Loucy (cell line): ENCODE measurements around the gene FUBP1.

Experiments used
- EZH2phosphoT487 ChIP-seq: fragments of 200-600 bp; IDR thresholded peaks from 2 replicates; pipeline ENCODE4 v1.6.1; 2018; ENCODE audit warnings: antibody characterized with exemption, mild to moderate bottlenecking, moderate library complexity, borderline replicate concordance
- TF ChIP-seq, protein P1 (sequence below): fragments of 200-600 bp; sonication (generic); conservative IDR thresholded peaks from 2 replicates; pipeline ENCODE4 v1.5.1; 2014; ENCODE audit warnings: mild to moderate bottlenecking, antibody characterized with exemption, low read length

DNA sequence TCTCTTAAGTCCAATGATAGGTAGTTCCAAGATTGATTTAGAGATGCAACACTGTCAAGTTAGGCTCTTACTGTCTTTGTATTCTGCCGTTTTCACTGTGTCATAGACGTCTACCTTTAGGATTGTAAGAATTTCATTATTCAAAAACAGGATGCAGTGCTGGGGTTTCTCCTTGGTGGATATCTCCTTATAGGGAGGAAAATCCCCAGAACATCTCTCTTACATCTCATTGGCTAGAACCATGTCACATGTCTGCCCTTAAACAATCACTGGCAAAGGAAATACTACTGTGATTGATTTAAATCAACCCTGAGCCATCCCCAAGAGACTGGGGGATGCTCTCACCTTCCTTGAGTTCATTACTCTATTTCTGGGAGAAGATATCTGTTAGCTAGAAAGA is 10.9 kb upstream of the FUBP1 start:
- TF ChIP-seq, protein P1, sequence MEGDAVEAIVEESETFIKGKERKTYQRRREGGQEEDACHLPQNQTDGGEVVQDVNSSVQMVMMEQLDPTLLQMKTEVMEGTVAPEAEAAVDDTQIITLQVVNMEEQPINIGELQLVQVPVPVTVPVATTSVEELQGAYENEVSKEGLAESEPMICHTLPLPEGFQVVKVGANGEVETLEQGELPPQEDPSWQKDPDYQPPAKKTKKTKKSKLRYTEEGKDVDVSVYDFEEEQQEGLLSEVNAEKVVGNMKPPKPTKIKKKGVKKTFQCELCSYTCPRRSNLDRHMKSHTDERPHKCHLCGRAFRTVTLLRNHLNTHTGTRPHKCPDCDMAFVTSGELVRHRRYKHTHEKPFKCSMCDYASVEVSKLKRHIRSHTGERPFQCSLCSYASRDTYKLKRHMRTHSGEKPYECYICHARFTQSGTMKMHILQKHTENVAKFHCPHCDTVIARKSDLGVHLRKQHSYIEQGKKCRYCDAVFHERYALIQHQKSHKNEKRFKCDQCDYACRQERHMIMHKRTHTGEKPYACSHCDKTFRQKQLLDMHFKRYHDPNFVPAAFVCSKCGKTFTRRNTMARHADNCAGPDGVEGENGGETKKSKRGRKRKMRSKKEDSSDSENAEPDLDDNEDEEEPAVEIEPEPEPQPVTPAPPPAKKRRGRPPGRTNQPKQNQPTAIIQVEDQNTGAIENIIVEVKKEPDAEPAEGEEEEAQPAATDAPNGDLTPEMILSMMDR: no peak
- no peak for TF ChIP-seq EZH2phosphoT487
